NCI-H69 (cell line): Measurements from ENCODE around the gene PDXP.

ENCODE experiments used
- DNase-seq: peaks from one replicate; lab custom pipeline; 2025; lab: John Stamatoyannopoulos, UW

PDXP gene

GRCh38 chr22:37628830-37629229 is 29.7 kb upstream of the PDXP start:
- no peak for DNase-seq

- DNase-seq: no peak
These were observed 28.6 kb upstream of the PDXP start for GRCh38 chr22:37629928-37630327.

- no peak for DNase-seq
These were observed 27.6 kb upstream of the PDXP start for GRCh38 chr22:37630839-37631435.

- DNase-seq: no peak
These were observed 26.9 kb upstream of the PDXP start for GRCh38 chr22:37631448-37632173.

GRCh38 chr22:37632174-37633088 is 26.1 kb upstream of the PDXP start:
- no peak for DNase-seq

GRCh38 chr22:37633089-37633624 is 25.4 kb upstream of the PDXP start:
- no peak for DNase-seq

GRCh38 chr22:37633625-37634416 is 24.7 kb upstream of the PDXP start:
- peak; percentile 69 for DNase-seq

GRCh38 chr22:37634417-37634924 is 24.1 kb upstream of the PDXP start:
- peak; percentile 13 for DNase-seq

GRCh38 chr22:37635157-37635556 is 23.4 kb upstream of the PDXP start:
- no peak for DNase-seq

- DNase-seq: peak; percentile 34
These were observed 22.2 kb upstream of the PDXP start for GRCh38 chr22:37636186-37636948.

GRCh38 chr22:37636949-37637273 is 21.6 kb upstream of the PDXP start:
- DNase-seq: no peak

GRCh38 chr22:37638391-37639069 is 20.0 kb upstream of the PDXP start:
- peak; percentile 39 for DNase-seq

GRCh38 chr22:37639070-37639760 is 19.3 kb upstream of the PDXP start, which contains the start of gene SH3BP1:
TSS of gene SH3BP1 (plus strand) at chr22:37639669. CDS start at chr22:37639788, 119 bp downstream.
- peak; percentile 85 for DNase-seq

- peak; percentile 44 for DNase-seq
These were observed 18.5 kb upstream of the PDXP start for GRCh38 chr22:37639771-37640590.

- no peak for DNase-seq
These were observed 17.6 kb upstream of the PDXP start for GRCh38 chr22:37640591-37641560.

GRCh38 chr22:37641561-37641949 is 17.0 kb upstream of the PDXP start:
- no peak for DNase-seq

GRCh38 chr22:37643225-37643847 is 15.2 kb upstream of the PDXP start:
- DNase-seq: peak; percentile 69
